Forelimb muscle (tissue), 1 donor: Measurements from ENCODE around the gene PKP4. TPM values are rescaled to one million over a fixed set of nuclear protein-coding genes. Genes with fewer than 3 reads are reported as not detected.

Experiments used
- DNase-seq: peaks from one replicate; pipeline ENCODE4 v3.0.0-alpha.2; 2013; ENCODE audit warnings: low read depth
- polyA plus RNA-seq: library from polyadenylated mRNA; unstranded; fragments of 120-200 nt; gene quantifications from one replicate; pipeline ENCODE4 v1.2.1, GENCODE V29; 2013; ENCODE audit not compliant: insufficient read length

PKP4 gene
- polyA plus RNA-seq, 1 donor, result 27.0 TPM

GRCh38 chr2:158544998-158545397 lies 88.2 kb downstream of the PKP4 start:
- no peak for DNase-seq

GRCh38 chr2:158546412-158547144 lies 89.8 kb downstream of the PKP4 start:
- no peak for DNase-seq

- no peak for DNase-seq
These were observed 96.5 kb downstream of the PKP4 start for GRCh38 chr2:158553257-158553656.

- DNase-seq, result no peak
These were observed 98.2 kb downstream of the PKP4 start for GRCh38 chr2:158554996-158555395.

- no peak for DNase-seq
These were observed 99.4 kb downstream of the PKP4 start for GRCh38 chr2:158556124-158556523.

- no peak for DNase-seq
These were observed 101.0 kb downstream of the PKP4 start for GRCh38 chr2:158557752-158558151.

- DNase-seq, result no peak
These were observed 102.5 kb downstream of the PKP4 start for GRCh38 chr2:158559252-158559651.

- DNase-seq, result no peak
These were observed 103.5 kb downstream of the PKP4 start for GRCh38 chr2:158560259-158560658.

GRCh38 chr2:158561054-158561453 lies 104.3 kb downstream of the PKP4 start:
- DNase-seq, result no peak

GRCh38 chr2:158567208-158567607 lies 110.5 kb downstream of the PKP4 start:
- no peak for DNase-seq

- DNase-seq, result no peak
These were observed 112.5 kb downstream of the PKP4 start for GRCh38 chr2:158569284-158569683.

- no peak for DNase-seq
These were observed 114.1 kb downstream of the PKP4 start for GRCh38 chr2:158570869-158571268.

- DNase-seq, result no peak
These were observed 117.0 kb downstream of the PKP4 start for GRCh38 chr2:158573739-158574138.

- no peak for DNase-seq
These were observed 118.4 kb downstream of the PKP4 start for GRCh38 chr2:158575051-158575635.

GRCh38 chr2:158577141-158577540 lies 120.4 kb downstream of the PKP4 start:
- DNase-seq, result no peak

- no peak for DNase-seq
These were observed 122.1 kb downstream of the PKP4 start for GRCh38 chr2:158578703-158579330.

GRCh38 chr2:158579928-158580327 lies 123.2 kb downstream of the PKP4 start:
- DNase-seq, result no peak

GRCh38 chr2:158580760-158581159 lies 124.0 kb downstream of the PKP4 start:
- DNase-seq, result no peak

GRCh38 chr2:158582670-158583069 lies 125.9 kb downstream of the PKP4 start:
- no peak for DNase-seq

- DNase-seq, result no peak
These were observed 127.2 kb downstream of the PKP4 start for GRCh38 chr2:158583923-158584322.

GRCh38 chr2:158586491-158586890 lies 129.7 kb downstream of the PKP4 start:
- DNase-seq, result no peak

GRCh38 chr2:158589303-158589702 lies 132.6 kb downstream of the PKP4 start:
- DNase-seq, result no peak

GRCh38 chr2:158598862-158599517 lies 142.2 kb downstream of the PKP4 start:
- DNase-seq, result no peak
